HepG2 (cell line): ENCODE measurements around the gene CGNL1.

Source experiments
- EP300 ChIP-seq, 3 experiments: sonication (generic) in 1 of 3; formaldehyde crosslinking in 1 of 3; IDR thresholded peaks; 2 replicates each; pipeline versions ENCODE4 v1.5.1 to v1.6.1; 2011 to 2020; ENCODE audit warnings: low read depth in 2 of 3, low read length in 2 of 3, borderline replicate concordance in 1 of 3, improper control_type of control experiment in 1 of 3, mild to moderate bottlenecking in 1 of 3, missing genetic modification reagents in 1 of 3, moderate library complexity in 1 of 3
- POLR2A ChIP-seq, 2 experiments: IDR thresholded peaks; 2 replicates each; pipeline ENCODE4 v1.6.1; 2011; ENCODE audit warnings: low read depth in 2 of 2, low read length in 2 of 2, mild to moderate bottlenecking in 1 of 2, moderate library complexity in 1 of 2; ENCODE audit not compliant: insufficient read depth in 1 of 2
- ZNF282 ChIP-seq: fragments of 450-650 bp; IDR thresholded peaks from 2 replicates; pipeline ENCODE4 v1.6.1; 2018; ENCODE audit not compliant: partially characterized antibody
- ZNF441 ChIP-seq: sonication (generic); formaldehyde crosslinking; IDR thresholded peaks from 2 replicates; pipeline ENCODE4 v1.7.0; 2021; ENCODE audit warnings: missing genetic modification reagents, borderline replicate concordance
- ZNF674 ChIP-seq: sonication (generic); formaldehyde crosslinking; IDR thresholded peaks from 2 replicates; pipeline ENCODE4 v1.5.0; 2020; ENCODE audit warnings: low read depth, mild to moderate bottlenecking, missing genetic modification reagents
- TF ChIP-seq, protein P1 (sequence below): sonication (generic); formaldehyde crosslinking; IDR thresholded peaks from 2 replicates; pipeline ENCODE4 v1.4.0; 2020; ENCODE audit warnings: mild to moderate bottlenecking, missing genetic modification reagents

DNA sequence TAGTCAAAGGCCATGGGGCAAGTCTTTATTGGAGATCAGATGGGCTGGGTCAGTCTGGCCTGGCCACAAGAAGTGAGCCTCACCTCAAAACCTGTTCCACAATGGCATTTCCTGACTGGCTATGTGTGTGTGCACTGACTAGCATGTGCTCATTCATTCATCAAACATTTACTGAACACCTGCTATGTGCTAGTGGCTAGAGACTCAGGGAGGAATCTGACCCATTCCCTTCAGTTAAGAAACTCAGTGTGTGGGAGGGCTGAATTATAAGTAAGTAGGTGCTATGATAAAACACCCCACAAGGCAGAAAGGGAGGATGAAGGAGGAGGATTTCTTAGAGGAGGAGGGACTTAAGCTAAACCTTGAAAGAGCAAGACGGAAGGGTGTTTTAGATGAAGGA, 5.4 kb upstream of the CGNL1 start:
- no peak for TF ChIP-seq POLR2A (IDR thresholded peaks at IDR 0.05; ENCODE audit: insufficient read depth in 1 of 2, low read depth in 2 of 2, low read length in 2 of 2)
- no peak for TF ChIP-seq EP300 (IDR thresholded peaks at IDR 0.05; ENCODE audit: low read depth in 2 of 2, low read length in 2 of 2)
- TF ChIP-seq EP300 (CRISPR knock-in tag; IDR thresholded peaks at IDR 0.05; ENCODE audit: borderline replicate concordance): no peak
- TF ChIP-seq ZNF674 (CRISPR knock-in tag): no peak
- TF ChIP-seq ZNF282: no peak
- no peak for TF ChIP-seq ZNF441 (CRISPR knock-in tag)
- TF ChIP-seq, protein P1, sequence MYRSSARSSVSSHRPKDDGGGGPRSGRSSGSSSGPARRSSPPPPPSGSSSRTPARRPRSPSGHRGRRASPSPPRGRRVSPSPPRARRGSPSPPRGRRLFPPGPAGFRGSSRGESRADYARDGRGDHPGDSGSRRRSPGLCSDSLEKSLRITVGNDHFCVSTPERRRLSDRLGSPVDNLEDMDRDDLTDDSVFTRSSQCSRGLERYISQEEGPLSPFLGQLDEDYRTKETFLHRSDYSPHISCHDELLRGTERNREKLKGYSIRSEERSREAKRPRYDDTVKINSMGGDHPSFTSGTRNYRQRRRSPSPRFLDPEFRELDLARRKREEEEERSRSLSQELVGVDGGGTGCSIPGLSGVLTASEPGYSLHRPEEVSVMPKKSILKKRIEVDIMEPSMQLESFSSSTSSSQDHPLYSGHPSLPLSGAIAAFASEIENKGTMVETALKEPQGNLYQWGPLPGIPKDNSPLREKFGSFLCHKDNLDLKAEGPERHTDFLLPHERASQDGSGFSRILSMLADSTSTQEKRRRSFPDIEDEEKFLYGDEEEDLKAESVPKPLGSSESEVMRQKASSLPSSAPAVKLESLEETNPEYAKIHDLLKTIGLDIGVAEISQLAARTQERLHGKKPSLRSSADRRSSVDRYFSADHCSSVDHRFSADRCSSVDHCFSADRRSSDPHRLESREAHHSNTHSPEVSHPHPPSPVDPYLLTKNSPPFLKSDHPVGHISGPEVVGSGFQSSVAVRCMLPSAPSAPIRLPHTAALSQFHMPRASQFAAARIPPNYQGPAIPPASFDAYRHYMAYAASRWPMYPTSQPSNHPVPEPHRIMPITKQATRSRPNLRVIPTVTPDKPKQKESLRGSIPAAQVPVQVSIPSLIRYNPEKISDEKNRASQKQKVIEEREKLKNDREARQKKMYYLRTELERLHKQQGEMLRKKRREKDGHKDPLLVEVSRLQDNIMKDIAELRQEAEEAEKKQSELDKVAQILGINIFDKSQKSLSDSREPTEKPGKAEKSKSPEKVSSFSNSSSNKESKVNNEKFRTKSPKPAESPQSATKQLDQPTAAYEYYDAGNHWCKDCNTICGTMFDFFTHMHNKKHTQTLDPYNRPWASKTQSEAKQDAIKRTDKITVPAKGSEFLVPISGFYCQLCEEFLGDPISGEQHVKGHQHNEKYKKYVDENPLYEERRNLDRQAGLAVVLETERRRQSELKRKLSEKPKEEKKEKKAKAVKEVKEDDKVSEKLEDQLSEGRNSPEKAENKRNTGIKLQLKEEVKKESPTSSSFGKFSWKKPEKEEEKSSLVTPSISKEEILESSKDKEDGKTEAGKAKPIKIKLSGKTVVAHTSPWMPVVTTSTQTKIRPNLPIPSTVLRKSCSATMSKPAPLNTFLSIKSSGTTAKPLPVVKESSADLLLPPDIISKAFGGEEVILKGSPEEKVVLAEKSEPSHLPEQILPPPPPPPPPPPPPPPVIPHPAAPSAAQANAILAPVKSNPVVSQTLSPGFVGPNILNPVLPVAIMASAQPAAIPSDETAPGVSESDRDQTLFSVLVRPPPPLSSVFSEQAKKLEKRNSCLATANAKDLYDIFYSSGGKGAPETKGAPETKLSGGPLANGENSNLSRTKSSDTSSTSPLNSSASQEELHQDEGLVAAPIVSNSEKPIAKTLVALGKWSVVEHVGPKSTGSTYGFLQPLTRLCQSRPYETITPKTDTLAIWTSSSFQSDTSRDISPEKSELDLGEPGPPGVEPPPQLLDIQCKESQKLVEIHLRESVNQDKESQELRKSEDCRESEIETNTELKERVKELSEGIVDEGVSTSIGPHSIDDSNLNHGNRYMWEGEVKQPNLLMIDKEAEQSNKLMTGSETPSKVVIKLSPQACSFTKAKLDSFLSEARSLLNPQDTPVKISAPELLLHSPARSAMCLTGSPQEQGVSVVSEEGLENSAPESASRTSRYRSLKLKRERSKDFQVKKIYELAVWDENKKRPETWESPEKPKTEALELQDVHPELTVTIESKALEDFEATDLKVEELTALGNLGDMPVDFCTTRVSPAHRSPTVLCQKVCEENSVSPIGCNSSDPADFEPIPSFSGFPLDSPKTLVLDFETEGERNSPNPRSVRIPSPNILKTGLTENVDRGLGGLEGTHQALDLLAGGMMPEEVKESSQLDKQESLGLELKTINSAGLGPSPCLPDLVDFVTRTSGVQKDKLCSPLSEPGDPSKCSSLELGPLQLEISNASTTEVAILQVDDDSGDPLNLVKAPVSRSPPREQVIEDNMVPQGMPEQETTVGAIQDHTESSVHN (CRISPR knock-in tag): no peak
